ENCODE measurements around the gene B3GNT8.
A peak's percentile ranks its signal among the peaks of the same experiment; 100 is the strongest.

B3GNT8 gene

DNA sequence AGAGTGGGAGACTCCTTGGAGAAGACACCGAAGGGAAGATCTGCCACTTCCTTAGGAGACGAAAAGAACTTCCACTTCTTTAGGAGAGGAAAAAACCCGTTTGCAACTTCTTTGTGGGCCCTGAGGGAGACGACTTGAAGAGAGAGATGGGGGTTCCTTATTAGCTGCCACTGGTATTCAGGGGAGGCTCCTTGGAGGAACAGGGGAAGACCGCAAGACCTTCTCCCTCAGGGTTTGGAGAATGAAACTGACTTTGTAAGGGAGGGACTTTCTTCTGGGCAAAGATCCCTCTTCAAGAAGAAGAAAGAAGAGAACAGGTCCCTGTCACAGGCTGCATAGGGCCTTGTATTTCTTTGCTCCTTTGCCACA lies 29.1 kb downstream of the B3GNT8 start:
- no peak overlapping the region for H3K27ac ChIP-seq (ENCODE audit: low read depth, low read length)
- H3K36me3 ChIP-seq (ENCODE audit: control insufficient read depth, insufficient read depth, low read length): peaks cover 2% of the 10 kb centered on the region
- H3K4me3 ChIP-seq (ENCODE audit: low read length): peak overlapping the region; percentile 99

DNA sequence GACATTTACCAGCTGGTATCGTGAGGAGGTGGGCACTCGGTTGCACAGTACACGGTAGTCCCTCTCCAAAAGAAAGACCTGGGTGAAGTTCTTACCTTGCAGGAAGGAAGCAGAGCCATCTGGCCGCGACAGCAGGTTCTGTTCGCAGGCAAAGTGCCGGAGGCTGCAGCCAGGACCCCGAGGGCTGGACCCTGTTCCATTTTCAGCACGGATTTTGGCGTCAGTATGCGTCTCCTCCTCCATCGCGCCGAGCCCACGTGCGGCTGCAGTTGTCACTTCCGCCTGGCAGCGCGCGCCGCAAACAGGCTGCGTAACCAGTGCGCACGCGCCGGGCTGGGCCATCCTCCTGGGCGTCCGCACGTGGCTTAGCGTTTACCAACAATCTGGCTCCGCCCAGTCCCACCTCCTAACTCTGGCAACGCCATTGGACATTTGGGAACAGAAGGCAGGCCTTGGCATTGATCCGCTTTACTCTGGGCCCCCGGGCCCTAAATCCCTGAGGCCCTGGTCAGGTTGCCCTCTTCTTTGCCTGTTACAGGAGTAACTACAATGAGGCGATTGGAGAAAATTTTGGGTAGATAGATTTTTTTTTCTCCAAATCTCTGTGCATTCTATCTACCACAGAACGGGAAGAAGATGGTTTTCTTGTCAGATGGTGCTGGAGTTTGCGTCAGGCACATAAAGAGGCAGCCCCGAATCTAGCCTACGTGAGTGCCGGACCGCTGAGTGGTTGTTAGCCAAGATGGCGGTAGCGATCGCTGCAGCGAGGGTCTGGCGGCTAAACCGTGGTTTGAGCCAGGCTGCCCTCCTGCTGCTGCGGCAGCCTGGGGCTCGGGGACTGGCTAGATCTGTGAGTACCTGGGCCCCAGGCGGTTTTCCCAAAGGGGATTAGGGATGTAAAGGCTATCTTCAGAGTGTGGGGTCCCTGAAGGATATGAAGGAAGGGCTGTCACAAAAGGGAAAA lies 29.8 kb downstream of the B3GNT8 start, which contains the start of the genes BCKDHA and EXOSC5:
Gene BCKDHA (plus strand): TSS at position 733 of the 964 bp plus-strand sequence. CDS start 10 bp downstream, at position 743.
Gene EXOSC5 (minus strand): TSS at position 274 of the 964 bp plus-strand sequence. CDS start 31 bp downstream, at position 243.
- peak; percentile 100 for DNase-seq
- peak within 1 kb of the TSS; percentile 22 for H3K18ac ChIP-seq (ENCODE audit: low read length)
- no peak within 1 kb of the TSS for H3K4ac ChIP-seq (ENCODE audit: low read depth, low read length)
- H3K4me3 ChIP-seq (ENCODE audit: low read length): peak within 1 kb of the TSS; percentile 99
- no peak within 1 kb of the TSS for H3K27ac ChIP-seq (ENCODE audit: low read depth, low read length)
- H3K36me3 ChIP-seq (ENCODE audit: control insufficient read depth, insufficient read depth, low read length): peaks cover 2% of the 10 kb centered on the region
- no peaks in the 10 kb centered on the region for H3K4me1 ChIP-seq (ENCODE audit: control insufficient read depth, low read depth, low read length)
- H3K79me1 ChIP-seq (ENCODE audit: low read length): peaks cover 15% of the 10 kb centered on the region
- H3K23ac ChIP-seq (ENCODE audit: low read length): no peak within 1 kb of the TSS
- no peak within 1 kb of the TSS for H4K8ac ChIP-seq (ENCODE audit: low read depth, low read length)
- no CpG with 5 or more reads among the region's 50 CpGs for WGBS (ENCODE audit: extremely low coverage, insufficient coverage, low lambda C conversion rate)
- H3K4me2 ChIP-seq (ENCODE audit: low read length): peak within 1 kb of the TSS; percentile 96
- peak within 1 kb of the TSS; percentile 97 for H3K56ac ChIP-seq (ENCODE audit: low read length)
- no peak within 1 kb of the TSS for H2BK5ac ChIP-seq (ENCODE audit: low read length)
- no peak within 1 kb of the TSS for H2BK120ac ChIP-seq (ENCODE audit: low read depth, low read length)
- H4K5ac ChIP-seq (ENCODE audit: low read length): no peak within 1 kb of the TSS
- peaks cover 19% of the 10 kb centered on the region for H3K79me2 ChIP-seq (ENCODE audit: control insufficient read depth, insufficient read depth, low read length)
- H2BK15ac ChIP-seq (replicated peaks; ENCODE audit: low read depth): no peak within 1 kb of the TSS
- H3K9ac ChIP-seq (ENCODE audit: low read length): peak within 1 kb of the TSS; percentile 96
- no peaks in the 10 kb centered on the region for H3K27me3 ChIP-seq (ENCODE audit: insufficient read depth, low read length, poor library complexity)
- no peak within 1 kb of the TSS for H2AK5ac ChIP-seq (ENCODE audit: low read length)

More for the DNA sequence above, 29.1 kb downstream of the B3GNT8 start:
- no peak overlapping the region for H3K18ac ChIP-seq (ENCODE audit: low read length)
- H2AK5ac ChIP-seq (ENCODE audit: low read length): no peak overlapping the region
- H3K4ac ChIP-seq (ENCODE audit: low read depth, low read length): no peak overlapping the region
- H3K23ac ChIP-seq (ENCODE audit: low read length): no peak overlapping the region
- H3K9ac ChIP-seq (ENCODE audit: low read length): peak overlapping the region; percentile 96
- peaks cover 15% of the 10 kb centered on the region for H3K79me1 ChIP-seq (ENCODE audit: low read length)
- DNase-seq: no peak
- no peaks in the 10 kb centered on the region for H3K27me3 ChIP-seq (ENCODE audit: insufficient read depth, low read length, poor library complexity)
- H4K5ac ChIP-seq (ENCODE audit: low read length): no peak overlapping the region
- no peak overlapping the region for H2BK15ac ChIP-seq (replicated peaks; ENCODE audit: low read depth)
- H3K4me2 ChIP-seq (ENCODE audit: low read length): peak overlapping the region; percentile 81
- H2BK120ac ChIP-seq (ENCODE audit: low read depth, low read length): no peak overlapping the region
- no peaks in the 10 kb centered on the region for H3K4me1 ChIP-seq (ENCODE audit: control insufficient read depth, low read depth, low read length)
- H2BK5ac ChIP-seq (ENCODE audit: low read length): no peak overlapping the region
- no CpG with 5 or more reads among the region's 5 CpGs for WGBS (ENCODE audit: extremely low coverage, insufficient coverage, low lambda C conversion rate)
- H3K79me2 ChIP-seq (ENCODE audit: control insufficient read depth, insufficient read depth, low read length): peaks cover 19% of the 10 kb centered on the region
- H3K56ac ChIP-seq (ENCODE audit: low read length): peak overlapping the region; percentile 97
- no peak overlapping the region for H4K8ac ChIP-seq (ENCODE audit: low read depth, low read length)

DNA sequence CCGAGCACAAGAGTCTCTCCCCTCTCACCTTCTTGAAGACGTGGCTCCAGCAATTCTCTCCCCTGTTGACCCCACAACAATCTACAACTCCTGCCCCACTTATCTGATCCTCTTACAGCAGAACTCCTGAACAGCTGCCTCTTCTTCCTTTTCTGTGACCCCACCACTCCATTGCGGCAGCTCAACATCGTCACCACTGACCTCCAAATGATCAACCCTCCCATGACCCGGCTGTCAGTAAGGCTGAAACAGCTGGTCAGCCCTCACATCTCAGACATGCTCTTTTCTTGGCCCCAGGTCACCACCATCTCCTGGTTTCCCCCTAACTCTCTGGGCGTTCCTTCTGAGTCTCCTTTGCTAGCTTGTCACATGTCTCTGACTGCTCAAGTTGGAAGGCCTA lies 31.8 kb downstream of the B3GNT8 start:
- Histone ChIP-seq H3K79me2 (ENCODE audit: control insufficient read depth, insufficient read depth, low read length) (peaks cover 19% of the 10 kb centered on the region), H3K18ac (ENCODE audit: low read length) (no peak overlapping the region), H3K79me1 (ENCODE audit: low read length) (peaks cover 15% of the 10 kb centered on the region), H2BK5ac (ENCODE audit: low read length) (no peak overlapping the region), H3K56ac (ENCODE audit: low read length) (no peak overlapping the region), H3K27ac (ENCODE audit: low read depth, low read length) (no peak overlapping the region), H3K4me2 (ENCODE audit: low read length) (no peak overlapping the region), H3K23ac (ENCODE audit: low read length) (no peak overlapping the region), H3K4me1 (ENCODE audit: control insufficient read depth, low read depth, low read length) (no peaks in the 10 kb centered on the region), H3K4ac (ENCODE audit: low read depth, low read length) (no peak overlapping the region), H3K27me3 (ENCODE audit: insufficient read depth, low read length, poor library complexity) (no peaks in the 10 kb centered on the region), H4K8ac (ENCODE audit: low read depth, low read length) (no peak overlapping the region), H3K4me3 (ENCODE audit: low read length) (no peak overlapping the region), H3K9ac (ENCODE audit: low read length) (no peak overlapping the region), H3K36me3 (ENCODE audit: control insufficient read depth, insufficient read depth, low read length) (peaks cover 5% of the 10 kb centered on the region), H4K5ac (ENCODE audit: low read length) (no peak overlapping the region), H2AK5ac (ENCODE audit: low read length) (no peak overlapping the region), H2BK120ac (ENCODE audit: low read depth, low read length) (no peak overlapping the region), H2BK15ac (replicated peaks; ENCODE audit: low read depth) (no peak overlapping the region)
- no CpG with 5 or more reads among the region's 6 CpGs for WGBS (ENCODE audit: extremely low coverage, insufficient coverage, low lambda C conversion rate)
- DNase-seq: no peak

DNA sequence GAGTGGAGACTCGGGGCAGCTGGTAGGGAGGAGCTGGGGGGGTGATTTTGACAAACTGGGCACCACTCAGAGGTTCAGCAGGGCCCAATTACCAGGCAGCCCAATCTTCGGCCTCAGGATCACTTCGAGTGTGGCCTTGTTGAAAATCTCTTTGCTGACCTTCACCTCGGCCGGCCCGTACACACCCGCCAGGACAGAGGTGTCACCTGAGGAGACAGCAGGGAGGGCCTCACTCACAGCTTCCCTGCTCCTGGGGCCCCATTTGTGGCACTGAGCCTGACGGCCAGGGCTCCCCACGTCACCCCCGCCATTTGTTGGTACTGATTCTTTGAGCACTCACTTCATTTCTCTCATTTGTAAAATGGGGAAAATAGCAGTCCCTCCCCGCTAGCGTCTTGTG lies 34.4 kb downstream of the B3GNT8 start:
- no peak overlapping the region for H2AK5ac ChIP-seq (ENCODE audit: low read length)
- no peak overlapping the region for H2BK15ac ChIP-seq (replicated peaks; ENCODE audit: low read depth)
- no peaks in the 10 kb centered on the region for H3K4me1 ChIP-seq (ENCODE audit: control insufficient read depth, low read depth, low read length)
- H3K36me3 ChIP-seq (ENCODE audit: control insufficient read depth, insufficient read depth, low read length): peaks cover 5% of the 10 kb centered on the region
- H4K8ac ChIP-seq (ENCODE audit: low read depth, low read length): no peak overlapping the region
- no peak overlapping the region for H3K27ac ChIP-seq (ENCODE audit: low read depth, low read length)
- no peak overlapping the region for H3K9ac ChIP-seq (ENCODE audit: low read length)
- H3K27me3 ChIP-seq (ENCODE audit: insufficient read depth, low read length, poor library complexity): no peaks in the 10 kb centered on the region
- peaks cover 11% of the 10 kb centered on the region for H3K79me2 ChIP-seq (ENCODE audit: control insufficient read depth, insufficient read depth, low read length)
- WGBS (ENCODE audit: extremely low coverage, insufficient coverage, low lambda C conversion rate): no CpG with 5 or more reads among the region's 12 CpGs
- H2BK5ac ChIP-seq (ENCODE audit: low read length): no peak overlapping the region
- no peak overlapping the region for H3K4me3 ChIP-seq (ENCODE audit: low read length)
- DNase-seq: no peak
- no peak overlapping the region for H3K18ac ChIP-seq (ENCODE audit: low read length)
- no peak overlapping the region for H3K23ac ChIP-seq (ENCODE audit: low read length)
- no peak overlapping the region for H3K56ac ChIP-seq (ENCODE audit: low read length)
- H3K4me2 ChIP-seq (ENCODE audit: low read length): no peak overlapping the region
- H3K79me1 ChIP-seq (ENCODE audit: low read length): peaks cover 8% of the 10 kb centered on the region
- no peak overlapping the region for H2BK120ac ChIP-seq (ENCODE audit: low read depth, low read length)
- no peak overlapping the region for H3K4ac ChIP-seq (ENCODE audit: low read depth, low read length)
- H4K5ac ChIP-seq (ENCODE audit: low read length): no peak overlapping the region

DNA sequence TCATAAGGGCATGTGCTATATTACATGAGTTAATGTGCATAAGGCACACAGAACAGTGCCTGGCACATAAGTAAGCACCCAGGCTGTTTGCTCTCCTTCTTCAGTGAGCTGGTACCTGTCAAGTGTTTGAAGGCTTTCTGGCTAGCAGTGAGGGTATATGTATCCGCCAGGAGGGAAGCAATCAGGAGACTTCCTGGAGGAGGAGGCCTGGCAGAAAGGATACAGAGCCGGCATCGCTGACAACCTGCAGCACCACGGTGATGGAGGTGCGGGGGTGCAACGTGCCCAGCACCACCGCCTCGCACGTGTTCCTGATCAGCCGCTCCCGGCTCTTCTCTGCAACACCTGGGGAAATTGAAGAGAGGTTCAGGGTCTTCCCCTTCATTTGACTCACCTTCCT lies 35.6 kb downstream of the B3GNT8 start:
- Histone ChIP-seq H4K5ac (ENCODE audit: low read length) (no peak overlapping the region), H3K27me3 (ENCODE audit: insufficient read depth, low read length, poor library complexity) (no peaks in the 10 kb centered on the region), H2BK120ac (ENCODE audit: low read depth, low read length) (no peak overlapping the region), H3K27ac (ENCODE audit: low read depth, low read length) (no peak overlapping the region), H3K18ac (ENCODE audit: low read length) (no peak overlapping the region), H3K4me1 (ENCODE audit: control insufficient read depth, low read depth, low read length) (no peaks in the 10 kb centered on the region), H2AK5ac (ENCODE audit: low read length) (no peak overlapping the region), H4K8ac (ENCODE audit: low read depth, low read length) (no peak overlapping the region), H3K79me1 (ENCODE audit: low read length) (peaks cover 6% of the 10 kb centered on the region), H3K4me2 (ENCODE audit: low read length) (no peak overlapping the region), H3K36me3 (ENCODE audit: control insufficient read depth, insufficient read depth, low read length) (peaks cover 5% of the 10 kb centered on the region), H2BK15ac (replicated peaks; ENCODE audit: low read depth) (no peak overlapping the region), H3K4me3 (ENCODE audit: low read length) (no peak overlapping the region), H2BK5ac (ENCODE audit: low read length) (no peak overlapping the region), H3K56ac (ENCODE audit: low read length) (no peak overlapping the region), H3K4ac (ENCODE audit: low read depth, low read length) (no peak overlapping the region), H3K9ac (ENCODE audit: low read length) (no peak overlapping the region), H3K79me2 (ENCODE audit: control insufficient read depth, insufficient read depth, low read length) (peaks cover 9% of the 10 kb centered on the region), H3K23ac (ENCODE audit: low read length) (no peak overlapping the region)
- DNase-seq: no peak
- WGBS (ENCODE audit: extremely low coverage, insufficient coverage, low lambda C conversion rate): no CpG with 5 or more reads among the region's 11 CpGs

Data from mesendoderm (in vitro differentiated cells).